Fibroblast of pulmonary artery (primary cell): ENCODE results near the gene LMBRD2.

Source experiments
- DNase-seq: peaks from one replicate; pipeline ENCODE4 v3.0.0-alpha.2; 2010; ENCODE audit warnings: low read depth
- H3K4me3 ChIP-seq: replicated peaks from 2 replicates; pipeline ENCODE4 v1.5.1; 2011; ENCODE audit warnings: low read depth, mild to moderate bottlenecking, control low read depth, low read length, moderate library complexity
- CTCF ChIP-seq: IDR thresholded peaks from 2 replicates; pipeline ENCODE4 v1.5.1; 2011; ENCODE audit warnings: mild to moderate bottlenecking, control low read depth, low read length, inconsistent platforms; ENCODE audit errors: missing control alignments

LMBRD2 gene

GRCh38 chr5:36073595-36074216 is 78.0 kb downstream of the LMBRD2 start:
- no peak overlapping the region for H3K4me3 ChIP-seq
- TF ChIP-seq CTCF = peak; percentile 39
- peak; percentile 16 for DNase-seq

- DNase-seq = no peak
- no peak overlapping the region for H3K4me3 ChIP-seq
- no peak for TF ChIP-seq CTCF
These were observed 80.8 kb downstream of the LMBRD2 start for GRCh38 chr5:36070687-36071571.

GRCh38 chr5:36068751-36069281 is 82.9 kb downstream of the LMBRD2 start:
- no peak for DNase-seq
- no peak overlapping the region for H3K4me3 ChIP-seq
- TF ChIP-seq CTCF = no peak

- H3K4me3 ChIP-seq = no peak within 1 kb of the TSS
- DNase-seq = no peak
- no peak for TF ChIP-seq CTCF
These were observed 85.0 kb downstream of the LMBRD2 start, which contains the start of gene UGT3A2 for GRCh38 chr5:36066540-36067210. TSS of gene UGT3A2 (minus strand) at chr5:36066882. CDS start at chr5:36066789, 93 bp downstream.

- no peak overlapping the region for H3K4me3 ChIP-seq
- TF ChIP-seq CTCF = no peak
- no peak for DNase-seq
These were observed 85.6 kb downstream of the LMBRD2 start for GRCh38 chr5:36066001-36066539.

- DNase-seq = no peak
- TF ChIP-seq CTCF = no peak
- H3K4me3 ChIP-seq = no peak overlapping the region
These were observed 91.2 kb downstream of the LMBRD2 start for GRCh38 chr5:36060420-36060887.
